Putamen (tissue), 1 donor: Measurements from ENCODE around the gene FRY.
"Not testable (repeated sequence)": the region's sequence is repeated elsewhere in the genome, so short reads cannot be mapped to it uniquely, and the experiment has no call there.

ENCODE experiments used
- DNase-seq: peaks from one replicate; pipeline ENCODE4 v3.0.0-alpha.2; 2016; ENCODE audit warnings: low spot score

FRY gene

DNA sequence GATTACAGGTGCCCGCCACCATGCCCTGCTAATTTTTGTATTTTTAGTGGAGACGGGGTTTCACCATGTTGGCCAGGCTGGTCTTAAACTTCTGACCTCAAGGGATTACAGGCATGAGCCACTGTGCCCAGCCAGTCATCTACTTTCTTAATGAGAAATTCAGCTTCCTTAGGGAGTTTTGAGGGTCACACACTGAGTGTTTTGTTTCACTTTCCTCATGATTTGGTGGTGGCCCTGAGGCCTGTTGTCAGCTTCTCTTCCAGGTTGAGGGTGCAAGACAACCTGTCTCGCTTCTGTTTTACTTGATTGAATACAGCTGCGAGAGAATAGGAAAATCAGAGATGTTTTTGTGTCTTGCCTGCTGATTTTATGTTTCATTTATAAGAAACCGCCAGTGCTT, 9.9 kb downstream of the FRY start:
- no peak for DNase-seq

DNA sequence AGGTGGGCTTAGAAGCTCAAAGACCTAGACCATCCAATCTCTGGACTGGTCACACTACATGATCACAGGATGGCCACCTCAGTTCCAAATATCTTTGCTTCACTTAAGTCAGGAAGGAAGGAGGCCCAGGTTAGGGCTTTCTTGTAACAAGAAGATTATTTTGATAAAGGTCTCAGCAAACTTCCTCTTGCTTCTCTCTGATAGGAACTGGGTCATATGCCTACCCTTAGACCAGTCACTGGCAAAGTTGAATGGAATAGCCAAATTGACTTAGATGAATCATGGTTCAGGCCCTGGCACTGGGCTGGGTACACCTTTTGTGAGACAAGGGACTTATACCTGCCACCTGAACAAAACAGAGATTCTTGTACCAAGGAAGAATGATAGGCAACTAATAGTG, 11.0 kb downstream of the FRY start:
- no peak for DNase-seq

GRCh38 chr13:32044446-32044845, 12.9 kb downstream of the FRY start:
- DNase-seq = no peak

DNA sequence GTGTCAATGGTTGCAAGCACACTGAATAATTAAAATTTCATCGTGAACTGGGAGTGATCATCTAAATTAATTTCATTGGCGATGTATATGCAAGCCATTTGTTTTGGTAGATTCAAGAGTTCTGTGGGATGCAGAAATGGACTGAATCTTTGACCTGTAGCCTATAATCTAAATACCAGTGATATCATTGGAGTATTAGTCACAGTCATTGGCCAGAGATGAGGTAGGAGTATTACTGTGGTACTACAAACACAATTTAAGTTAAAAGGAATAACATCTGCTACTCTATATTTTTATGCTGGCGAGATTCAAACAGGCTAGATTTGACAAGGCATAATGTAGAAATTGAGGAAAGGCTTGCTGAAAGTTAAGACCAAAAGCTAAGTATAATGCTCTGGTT, 14.0 kb downstream of the FRY start:
- no peak for DNase-seq

DNA sequence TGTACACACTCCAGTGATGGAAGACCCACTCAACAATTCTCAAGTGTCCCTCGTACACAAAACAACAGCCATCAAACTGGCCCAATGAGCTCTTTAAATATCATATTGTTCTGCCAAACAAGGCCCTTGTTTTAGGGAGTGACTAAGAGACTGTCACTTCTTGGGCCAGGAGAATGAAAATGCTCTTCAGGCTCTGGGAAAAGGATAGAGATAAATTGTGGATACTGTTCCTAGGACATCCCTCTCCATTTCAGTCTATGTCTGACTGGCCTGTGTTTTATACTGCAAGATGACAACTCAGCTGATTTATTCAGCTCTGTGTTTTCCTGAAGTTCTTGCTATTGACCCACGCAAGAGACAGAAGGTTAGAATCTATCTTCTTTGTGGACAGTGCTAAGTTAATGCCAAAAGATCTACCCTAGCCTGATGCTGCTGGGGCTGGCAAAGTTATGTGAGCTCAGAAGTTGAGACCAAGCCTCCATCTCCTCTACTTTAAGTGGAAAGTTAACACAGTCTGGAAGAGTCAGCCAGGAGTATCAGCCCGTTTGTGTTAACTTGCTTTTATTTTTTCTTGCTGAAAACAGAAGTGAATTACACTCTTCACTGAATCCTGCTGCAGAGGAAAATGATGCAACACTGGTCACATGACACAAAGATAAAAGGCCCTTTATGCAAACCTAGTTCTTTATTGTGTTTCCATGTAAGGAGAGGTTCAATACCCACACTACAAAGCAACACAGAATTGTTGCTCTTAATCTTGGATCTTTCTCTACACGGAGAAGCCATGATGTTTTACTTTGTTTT, 14.6 kb downstream of the FRY start:
- DNase-seq = peak; percentile 79

- DNase-seq = no peak
These were observed 15.5 kb downstream of the FRY start for GRCh38 chr13:32047088-32047487.

DNA sequence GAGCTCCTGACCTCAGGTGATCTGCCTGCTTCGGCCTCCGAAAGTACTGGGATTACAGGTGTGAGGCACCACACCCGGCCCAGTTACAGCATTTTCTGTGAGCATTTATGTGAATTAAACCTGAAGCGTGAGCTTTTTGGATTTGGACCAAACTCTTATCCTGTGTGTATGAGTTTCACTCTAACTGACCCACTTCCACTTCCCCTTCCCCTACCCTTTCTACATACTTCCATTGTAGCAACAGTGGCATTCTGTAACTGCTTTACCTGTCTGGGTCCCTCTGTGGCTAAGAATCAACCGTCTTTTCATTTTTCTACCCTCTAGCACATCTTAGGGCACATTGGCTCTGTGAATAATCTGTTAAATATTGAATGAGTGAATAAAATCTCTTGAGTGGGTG, 16.2 kb downstream of the FRY start:
- DNase-seq = no peak

DNA sequence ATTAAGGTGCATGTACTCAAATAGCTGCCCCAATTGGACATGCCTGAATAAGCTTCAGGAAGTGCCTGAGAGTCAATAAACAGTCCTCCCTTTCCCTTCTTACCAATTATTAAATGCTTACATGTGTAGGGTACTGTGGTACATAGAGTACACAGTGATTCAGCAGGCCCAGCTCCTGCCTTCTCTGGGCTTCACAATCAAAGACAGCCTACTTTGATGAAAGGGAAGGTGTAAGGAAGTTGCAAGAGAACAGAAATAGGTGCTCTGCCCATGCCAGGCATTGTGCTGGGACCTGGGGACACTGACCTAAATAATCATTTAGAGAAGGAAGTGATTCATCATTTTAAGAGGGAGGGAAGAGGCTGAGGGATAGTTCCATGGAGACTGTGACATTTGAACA, 17.2 kb downstream of the FRY start:
- DNase-seq = no peak

DNA sequence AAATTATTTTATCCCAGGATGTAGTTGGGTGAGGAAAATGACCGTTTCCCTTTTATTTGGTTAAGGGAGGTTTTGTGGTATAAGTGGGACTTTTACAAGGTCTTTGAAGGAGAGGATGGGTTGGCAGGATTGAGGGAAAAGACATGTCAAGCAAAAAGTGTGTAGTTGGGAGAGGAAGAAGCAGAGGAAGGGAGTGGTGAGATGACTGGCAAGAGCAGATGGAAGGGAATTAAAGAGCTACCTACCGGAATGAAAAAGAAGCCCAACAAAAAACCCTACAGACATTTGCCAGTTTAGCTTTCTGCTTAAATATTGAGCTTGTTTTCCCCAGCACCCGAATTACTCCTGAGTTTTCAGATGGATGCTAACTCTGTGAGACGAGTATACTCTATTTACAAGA, 19.6 kb downstream of the FRY start:
- DNase-seq = no peak

- DNase-seq = no peak
These were observed 24.7 kb downstream of the FRY start for GRCh38 chr13:32056316-32056715.

DNA sequence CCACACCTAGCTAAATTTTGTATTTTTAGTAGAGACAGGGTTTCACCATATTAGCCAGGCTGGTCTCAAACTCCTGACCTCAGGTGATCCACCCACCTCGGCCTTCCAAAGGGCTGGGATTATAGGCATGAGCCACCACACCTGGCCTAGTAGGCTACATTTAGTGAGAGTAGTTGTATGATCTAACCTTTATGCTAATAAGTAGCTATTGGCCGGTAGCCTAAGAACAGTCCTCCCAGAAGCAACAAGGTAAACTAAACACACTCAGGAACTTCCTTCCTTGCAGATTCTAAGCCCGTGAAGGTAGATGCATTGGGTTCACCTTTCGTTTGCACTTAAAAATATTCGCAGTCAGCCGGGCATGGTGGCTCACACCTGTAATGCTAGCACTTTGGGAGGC, 25.8 kb downstream of the FRY start:
- not testable (repeated sequence) for DNase-seq

DNA sequence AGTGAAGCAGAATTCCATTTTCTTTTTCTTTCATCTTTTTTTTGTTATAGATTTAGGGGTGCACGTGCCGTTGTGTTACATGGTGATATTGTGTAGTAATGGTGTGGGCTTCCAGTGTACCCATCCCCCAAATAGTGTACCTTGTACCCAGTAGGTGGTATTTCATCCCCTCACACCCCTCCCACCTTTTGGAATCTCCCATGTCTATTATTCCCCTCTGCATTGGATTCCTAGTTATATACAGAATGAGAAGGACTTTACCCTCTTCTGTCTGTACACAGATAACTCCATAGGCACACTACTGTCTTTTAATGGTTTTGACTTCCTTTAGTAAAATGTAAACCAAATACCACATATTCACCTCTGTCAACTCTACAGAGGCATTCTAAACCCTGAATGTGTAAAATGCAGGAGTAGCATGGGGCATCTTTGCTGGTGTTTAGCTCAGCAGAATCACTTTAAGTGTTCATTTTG, 28.0 kb downstream of the FRY start:
- no peak for DNase-seq

DNA sequence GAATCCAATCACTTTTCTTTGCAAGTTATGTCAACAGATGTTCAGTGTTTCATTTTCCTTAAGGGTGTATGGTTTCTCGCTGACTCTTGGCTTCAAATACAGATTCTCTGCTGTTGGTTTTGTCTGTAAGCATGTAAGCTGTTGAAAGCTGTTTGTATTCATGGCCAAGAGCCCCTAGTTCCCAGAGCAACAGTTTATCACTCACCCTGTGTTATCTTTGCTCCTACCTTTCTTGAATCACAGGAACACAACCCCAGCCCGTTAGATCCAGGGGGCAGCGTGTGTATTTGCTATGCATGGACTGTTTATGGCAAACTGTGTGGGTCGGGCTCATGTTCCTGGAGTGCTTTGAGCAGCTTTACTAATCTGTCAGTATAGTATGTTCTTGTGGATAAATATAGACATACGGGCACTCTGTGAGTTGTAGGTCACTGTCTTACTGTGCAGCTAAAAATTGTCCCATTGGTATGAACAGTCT, 28.9 kb downstream of the FRY start:
- DNase-seq = no peak

GRCh38 chr13:32063619-32064233, 32.2 kb downstream of the FRY start:
- DNase-seq = no peak

GRCh38 chr13:32067149-32067961, 35.8 kb downstream of the FRY start:
- DNase-seq = no peak

DNA sequence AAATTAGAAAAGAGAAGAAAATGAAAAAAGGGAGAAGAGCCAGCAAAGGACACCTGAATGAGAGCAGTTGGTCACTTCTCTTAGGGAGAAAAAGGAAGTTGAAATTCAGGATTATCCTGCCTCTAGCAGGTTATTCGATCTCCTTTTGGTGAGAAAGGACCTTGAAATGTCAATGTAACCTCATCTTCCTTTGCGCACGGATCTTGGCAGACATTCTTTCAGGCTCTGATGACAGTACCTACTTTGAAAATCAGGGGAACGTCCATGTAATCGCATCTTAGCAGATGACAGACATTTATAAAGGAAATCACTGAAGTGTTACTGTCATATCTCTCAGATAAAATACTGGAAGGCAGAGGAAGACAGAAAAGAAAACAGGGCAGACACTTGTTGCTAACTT, 36.7 kb downstream of the FRY start:
- no peak for DNase-seq

- no peak for DNase-seq
These were observed 41.7 kb downstream of the FRY start for GRCh38 chr13:32073180-32073864.

- no peak for DNase-seq
These were observed 43.7 kb downstream of the FRY start for GRCh38 chr13:32075170-32075851.

GRCh38 chr13:32079587-32079986, 48.0 kb downstream of the FRY start:
- DNase-seq = no peak

GRCh38 chr13:32080328-32080744, 48.8 kb downstream of the FRY start:
- no peak for DNase-seq

DNA sequence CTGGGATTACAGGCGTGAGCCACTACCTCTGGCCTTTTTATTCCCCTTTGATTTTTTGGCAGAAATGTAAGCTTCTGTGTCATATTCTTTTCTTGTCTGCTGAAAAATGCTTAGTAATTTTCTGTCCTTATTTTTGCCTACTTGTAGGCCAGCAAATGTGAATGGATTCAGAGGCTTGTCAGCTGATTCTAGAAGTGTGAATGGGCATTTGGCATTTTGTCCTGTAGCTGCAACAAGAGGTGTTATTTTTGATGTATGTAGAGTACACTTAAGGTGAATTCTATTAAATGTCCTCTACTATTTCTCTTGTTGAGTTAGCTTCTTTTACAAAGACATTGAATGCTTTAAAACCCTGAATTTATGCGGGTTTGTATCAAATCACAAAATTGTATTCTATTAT, 50.0 kb downstream of the FRY start:
- no peak for DNase-seq

- DNase-seq = no peak
These were observed 54.8 kb downstream of the FRY start for GRCh38 chr13:32086366-32086765.
